GM18861 (cell line): Measurements from ENCODE around the gene MSANTD3.
A peak's percentile ranks its signal among the peaks of the same experiment; 100 is the strongest.

ENCODE experiments used
- ATAC-seq: cut with Tn5 transposase; IDR thresholded peaks from one replicate; pipeline ENCODE4 v1.9.1; 2021; ENCODE audit not compliant: unreplicated experiment

Gene MSANTD3

GRCh38 chr9:100465274-100465673 is 38.3 kb downstream of the MSANTD3 start:
- no peak for ATAC-seq

- ATAC-seq, result no peak
Measured at GRCh38 chr9:100465761-100466160, 38.8 kb downstream of the MSANTD3 start.

- ATAC-seq, result no peak
Measured at GRCh38 chr9:100466171-100466828, 39.4 kb downstream of the MSANTD3 start.

GRCh38 chr9:100466829-100467221 is 39.9 kb downstream of the MSANTD3 start:
- ATAC-seq, result no peak

- no peak for ATAC-seq
Measured at GRCh38 chr9:100468041-100468440, 41.1 kb downstream of the MSANTD3 start.

GRCh38 chr9:100472268-100472667 is 45.3 kb downstream of the MSANTD3 start:
- no peak for ATAC-seq

GRCh38 chr9:100472788-100473275 is 45.9 kb downstream of the MSANTD3 start, which contains the start of gene TMEFF1:
Gene TMEFF1, plus strand, starts transcription at chr9:100473149. Its CDS starts 396 bp downstream, at chr9:100473545.
- peak; percentile 21 for ATAC-seq

GRCh38 chr9:100473276-100474081 is 46.5 kb downstream of the MSANTD3 start:
- peak; percentile 61 for ATAC-seq

GRCh38 chr9:100474082-100474923 is 47.4 kb downstream of the MSANTD3 start:
- no peak for ATAC-seq

- no peak for ATAC-seq
Measured at GRCh38 chr9:100474924-100475276, 48.0 kb downstream of the MSANTD3 start.

GRCh38 chr9:100477241-100477640 is 50.3 kb downstream of the MSANTD3 start:
- ATAC-seq, result no peak

- no peak for ATAC-seq
Measured at GRCh38 chr9:100478192-100478591, 51.2 kb downstream of the MSANTD3 start.

- ATAC-seq, result no peak
Measured at GRCh38 chr9:100479820-100480219, 52.9 kb downstream of the MSANTD3 start.

GRCh38 chr9:100485196-100485595 is 58.3 kb downstream of the MSANTD3 start:
- ATAC-seq, result no peak

- no peak for ATAC-seq
Measured at GRCh38 chr9:100486479-100487176, 59.7 kb downstream of the MSANTD3 start.

- no peak for ATAC-seq
Measured at GRCh38 chr9:100488177-100488576, 61.2 kb downstream of the MSANTD3 start.

- ATAC-seq, result no peak
Measured at GRCh38 chr9:100489836-100490235, 62.9 kb downstream of the MSANTD3 start.

GRCh38 chr9:100492952-100493351 is 66.0 kb downstream of the MSANTD3 start:
- ATAC-seq, result no peak

GRCh38 chr9:100498592-100498991 is 71.6 kb downstream of the MSANTD3 start:
- no peak for ATAC-seq

- ATAC-seq, result no peak
Measured at GRCh38 chr9:100499460-100499859, 72.5 kb downstream of the MSANTD3 start.

- ATAC-seq, result no peak
Measured at GRCh38 chr9:100499866-100500265, 72.9 kb downstream of the MSANTD3 start.
